Fibroblast of villous mesenchyme (primary cell): ENCODE data around the gene CCL19. TPM values are rescaled to one million over a fixed set of nuclear protein-coding genes. Genes with fewer than 3 reads are reported as not detected.

Experiments
- DNase-seq: peaks from one replicate; pipeline ENCODE4 v3.0.0-alpha.2; 2010; ENCODE audit warnings: low read depth
- H3K4me3 ChIP-seq: 2 replicates; pipeline ENCODE4 v1.5.1; 2011; ENCODE audit warnings: low read depth, mild to moderate bottlenecking, low read length
- total RNA-seq: library from RNA; depleted of rRNA; stranded (reverse); fragments of >200 nt; gene quantifications from 2 replicates; pipeline ENCODE4 v1.2.3, GENCODE V29; 2012
- TF ChIP-seq, protein P1 (sequence below): IDR thresholded peaks from 2 replicates; pipeline ENCODE4 v1.5.1; 2012; ENCODE audit warnings: low read depth, mild to moderate bottlenecking, low read length; ENCODE audit not compliant: insufficient read depth

Gene CCL19
- total RNA-seq, 1 donor = not detected

DNA sequence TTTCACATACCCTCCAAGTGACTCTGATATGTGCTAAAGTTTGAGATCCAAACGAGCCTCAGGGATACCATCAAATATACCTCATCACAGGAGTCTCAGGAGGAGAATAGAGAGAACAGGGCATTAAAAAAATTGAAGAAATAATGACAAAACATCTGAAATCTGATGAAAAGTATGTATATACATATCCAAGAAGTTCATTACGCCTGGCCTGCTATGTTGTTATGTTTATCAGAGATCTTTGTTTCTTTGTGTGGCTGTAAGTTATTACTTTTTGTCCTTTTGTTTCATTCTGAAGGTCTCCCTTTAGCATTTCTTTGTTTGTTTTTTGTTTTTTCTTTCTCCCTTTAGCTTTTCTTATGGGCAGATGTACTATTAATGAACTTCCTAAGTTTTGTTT, 2.5 kb upstream of the CCL19 start:
- H3K4me3 ChIP-seq = no peak overlapping the region
- DNase-seq = no peak
- TF ChIP-seq, protein P1, sequence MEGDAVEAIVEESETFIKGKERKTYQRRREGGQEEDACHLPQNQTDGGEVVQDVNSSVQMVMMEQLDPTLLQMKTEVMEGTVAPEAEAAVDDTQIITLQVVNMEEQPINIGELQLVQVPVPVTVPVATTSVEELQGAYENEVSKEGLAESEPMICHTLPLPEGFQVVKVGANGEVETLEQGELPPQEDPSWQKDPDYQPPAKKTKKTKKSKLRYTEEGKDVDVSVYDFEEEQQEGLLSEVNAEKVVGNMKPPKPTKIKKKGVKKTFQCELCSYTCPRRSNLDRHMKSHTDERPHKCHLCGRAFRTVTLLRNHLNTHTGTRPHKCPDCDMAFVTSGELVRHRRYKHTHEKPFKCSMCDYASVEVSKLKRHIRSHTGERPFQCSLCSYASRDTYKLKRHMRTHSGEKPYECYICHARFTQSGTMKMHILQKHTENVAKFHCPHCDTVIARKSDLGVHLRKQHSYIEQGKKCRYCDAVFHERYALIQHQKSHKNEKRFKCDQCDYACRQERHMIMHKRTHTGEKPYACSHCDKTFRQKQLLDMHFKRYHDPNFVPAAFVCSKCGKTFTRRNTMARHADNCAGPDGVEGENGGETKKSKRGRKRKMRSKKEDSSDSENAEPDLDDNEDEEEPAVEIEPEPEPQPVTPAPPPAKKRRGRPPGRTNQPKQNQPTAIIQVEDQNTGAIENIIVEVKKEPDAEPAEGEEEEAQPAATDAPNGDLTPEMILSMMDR = no peak

- no peak overlapping the region for H3K4me3 ChIP-seq
- TF ChIP-seq, protein P1 = no peak
- DNase-seq = no peak
Measured at GRCh38 chr9:34691936-34692315, 850 bp upstream of the CCL19 start.

- H3K4me3 ChIP-seq = no peak overlapping the region
- DNase-seq = no peak
- TF ChIP-seq, protein P1 = no peak
Measured at GRCh38 chr9:34689512-34689911, 1.6 kb downstream of the CCL19 start.

- TF ChIP-seq, protein P1 = no peak
- H3K4me3 ChIP-seq = no peak overlapping the region
- no peak for DNase-seq
Measured at GRCh38 chr9:34689116-34689470, 2.0 kb downstream of the CCL19 start.

GRCh38 chr9:34688329-34689115, 2.6 kb downstream of the CCL19 start:
- TF ChIP-seq, protein P1 = no peak
- no peak overlapping the region for H3K4me3 ChIP-seq
- no peak for DNase-seq

GRCh38 chr9:34687276-34688030, 3.6 kb downstream of the CCL19 start:
- TF ChIP-seq, protein P1 = no peak
- H3K4me3 ChIP-seq = no peak overlapping the region
- DNase-seq = no peak
